Right lobe of liver (tissue), 6 donors: ENCODE data around the gene LGR4. TPM values are rescaled to one million over a fixed set of nuclear protein-coding genes. Genes with fewer than 3 reads are reported as not detected.

ENCODE experiments used
- ATAC-seq, 4 donors: fragments of 200-7000 bp; cut with Tn5 transposase; one replicate each; pipeline ENCODE4 v1.9.1; 2020; ENCODE audit warnings: mild to moderate bottlenecking in 4 of 4, moderate library complexity in 4 of 4
- DNase-seq, 3 donors: peaks; one replicate each; pipeline ENCODE4 v3.0.0-alpha.2; 2020
- H3K27ac ChIP-seq, 3 donors: fragments of 200-600 bp; one replicate each; pipeline ENCODE4 v1.8.0; 2022
- H3K27me3 ChIP-seq, 2 donors: fragments of 200-600 bp; one replicate each; pipeline ENCODE4 v1.8.0; 2022
- H3K36me3 ChIP-seq, 4 donors: fragments of 200-600 bp; sonication (generic) in 1 of 4; one replicate each; pipeline versions ENCODE4 v1.5.1 to v1.8.0; 2017 to 2022; ENCODE audit warnings: control low read depth in 1 of 4
- H3K4me1 ChIP-seq, 4 donors: fragments of 200-600 bp; sonication (generic) in 1 of 4; one replicate each; pipeline versions ENCODE4 v1.5.1 to v1.8.0; 2017 to 2022; ENCODE audit warnings: control low read depth in 1 of 4
- H3K4me3 ChIP-seq, 3 donors: fragments of 200-600 bp; one replicate each; pipeline ENCODE4 v1.8.0; 2022
- H3K9me3 ChIP-seq, 4 donors: fragments of 200-600 bp; sonication (generic) in 1 of 4; one replicate each; pipeline versions ENCODE4 v1.5.1 to v1.8.0; 2017 to 2022; ENCODE audit warnings: control low read depth in 1 of 4
- CTCF ChIP-seq, 4 donors: fragments of 200-600 bp in 3 of 4; fragments of 450-650 bp in 1 of 4; IDR thresholded peaks; one replicate each; pipeline versions ENCODE4 v1.5.1 to v1.8.0; 2016 to 2022; ENCODE audit warnings: antibody characterized with exemption in 4 of 4, mild to moderate bottlenecking in 2 of 4
- POLR2A ChIP-seq: fragments of 450-650 bp; IDR thresholded peaks from one replicate; pipeline ENCODE4 v1.6.1; 2017; ENCODE audit warnings: antibody characterized with exemption, mild to moderate bottlenecking
- WGBS: methylation state at CpG from one replicate; pipeline ENCODE4 v1.1.6; 2018; ENCODE audit warnings: low coverage, low lambda C conversion rate; ENCODE audit not compliant: insufficient coverage; ENCODE audit errors: missing lambda C conversion rate; 5-methylcytosine and 5-hydroxymethylcytosine counted together
- intact Hi-C, 2 donors: fragments of 100-400 bp; cut with DNase I; formaldehyde crosslinking; loops; one replicate each; pipeline versions ENCODE4 v1.11.2 to v1.14.1; 2022
- total RNA-seq, 6 experiments: library from RNA; depleted of rRNA in 2 of 6; stranded (reverse); fragments of >200 nt in 2 of 6; fragmentation: NEBNext Ultra II Directional in 3 of 6; extraction: Animal tissue kit (Norgen Biotek cat#: 25700) in 3 of 6; gene quantifications; one replicate each; pipeline versions ENCODE4 v1.1.0 to v1.2.4, GENCODE V29; 2016 to 2023
- donor health status: DM: no; HTN: yes; CAD: no.
- donor health status: DM: no; HTN: no; CAD: no.
- donor health status: DM: no; HTN: no; CAD: no.
- donor health status: DM: no; HTN: yes; CAD: no.
- donor health status: DM: no; HTN: yes; CAD: no.

LGR4 gene
- total RNA-seq, 6 experiments from 2014 or later = 32.5 to 46.3 (median 44.1) TPM

DNA sequence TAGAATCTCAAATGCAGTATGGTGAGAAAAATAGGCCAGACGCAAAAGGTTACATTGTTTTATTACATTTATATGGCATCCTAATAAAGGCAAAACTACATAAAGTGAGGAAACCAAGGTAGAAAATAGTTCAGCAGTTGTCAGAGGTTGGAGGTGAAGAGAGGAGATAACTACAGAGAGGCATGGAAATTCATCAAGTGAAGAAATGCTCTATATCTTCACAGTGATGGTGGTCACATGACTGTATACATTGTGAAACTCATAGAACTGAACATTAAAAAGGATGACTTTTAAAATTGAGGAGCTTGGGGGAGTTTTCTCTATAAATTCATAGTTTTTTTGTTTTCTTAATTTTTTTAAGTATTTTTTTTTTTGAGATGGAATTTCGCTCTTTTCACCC is 14.4 kb downstream of the LGR4 start:
- no peak for DNase-seq
- H3K27ac ChIP-seq = no peak overlapping the region
- H3K4me1 ChIP-seq = peaks cover 0 to 52% (median 15%) of the 10 kb centered on the region in 4 donors
- H3K36me3 ChIP-seq = no peaks in the 10 kb centered on the region
- intact Hi-C loops = no loop called here
- no peaks in the 10 kb centered on the region for H3K9me3 ChIP-seq
- ATAC-seq = no peak
- H3K27me3 ChIP-seq = no peaks in the 10 kb centered on the region
- 93% methylated on average over 2 of the region's 2 CpGs for WGBS
- TF ChIP-seq CTCF (IDR thresholded peaks at IDR 0.05) (no peak), POLR2A (no peak)
- H3K4me3 ChIP-seq = no peak overlapping the region

DNA sequence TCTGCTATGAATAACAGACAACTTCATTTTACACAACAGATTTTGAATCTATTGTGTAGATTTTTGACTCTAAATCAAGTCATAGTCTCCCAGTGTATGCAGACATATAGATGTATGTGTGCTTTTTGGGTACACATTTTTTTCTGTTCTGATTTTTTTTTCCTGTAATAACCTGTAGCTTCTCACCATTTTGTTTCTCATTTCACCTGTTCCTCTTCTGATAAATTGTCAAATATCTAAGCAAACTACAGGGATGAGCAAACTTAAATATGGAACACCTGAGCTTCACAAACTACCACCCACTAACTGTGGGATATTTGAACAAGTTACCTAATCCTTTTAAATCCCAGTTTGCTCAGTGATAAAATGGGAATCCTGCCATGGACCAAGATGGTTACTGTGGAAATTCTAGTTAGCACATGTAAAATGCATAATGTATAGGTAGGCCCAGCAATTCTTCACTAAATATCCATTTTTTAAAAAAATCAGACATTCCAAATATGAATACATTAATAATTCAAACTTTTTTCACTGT is 15.7 kb downstream of the LGR4 start:
- ATAC-seq (peak; percentile 54 to 72 (median 59)), DNase-seq (no peak)
- Histone ChIP-seq H3K36me3 (no peaks in the 10 kb centered on the region), H3K4me1 (peaks cover 0 to 57% (median 15%) of the 10 kb centered on the region in 4 donors), H3K9me3 (no peaks in the 10 kb centered on the region), H3K27ac (peak overlapping the region; percentile 64 to 77 (median 75)), H3K4me3 (no peak overlapping the region), H3K27me3 (no peaks in the 10 kb centered on the region)
- intact Hi-C loops = no loop called here
- TF ChIP-seq POLR2A = no peak
- no peak for TF ChIP-seq CTCF (IDR thresholded peaks at IDR 0.05)

DNA sequence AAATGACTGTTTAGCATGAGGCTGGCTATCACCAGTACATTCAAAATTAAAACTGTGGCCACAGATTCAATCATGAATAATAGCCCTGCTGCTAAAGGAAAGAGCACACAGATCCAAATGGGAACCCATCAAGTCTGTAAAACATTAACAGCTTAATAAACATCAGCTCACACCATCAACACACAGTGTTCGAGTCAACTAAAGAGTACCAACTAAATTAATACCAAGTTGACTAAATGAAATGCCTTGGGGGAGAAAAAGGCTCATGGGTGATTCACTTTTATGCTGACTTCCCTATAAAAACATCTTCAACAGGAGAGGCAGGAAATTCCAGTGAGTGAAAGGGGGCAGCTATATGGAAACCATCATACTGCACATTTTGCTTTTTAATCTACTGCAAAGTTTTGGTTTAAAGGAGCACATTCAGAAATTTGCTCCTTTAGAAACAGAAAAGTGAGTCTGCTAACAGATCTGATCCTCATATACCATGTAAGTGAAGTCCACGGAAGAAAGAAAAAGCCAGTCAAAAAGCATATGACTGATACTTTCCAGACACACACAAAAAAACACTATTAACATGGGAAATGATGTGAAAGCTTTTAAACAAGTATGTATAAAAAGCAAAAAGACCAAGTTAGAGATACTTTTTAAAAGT is 16.3 kb downstream of the LGR4 start:
- peak; percentile 84 to 93 (median 86) for ATAC-seq
- H3K27ac ChIP-seq = peak overlapping the region; percentile 64 to 77 (median 75)
- peaks cover 0 to 63% (median 17%) of the 10 kb centered on the region in 4 donors for H3K4me1 ChIP-seq
- H3K4me3 ChIP-seq = no peak overlapping the region
- 14% methylated on average over 2 of the region's 2 CpGs for WGBS
- DNase-seq = no peak
- TF ChIP-seq CTCF (IDR thresholded peaks at IDR 0.05) (no peak), POLR2A (no peak)
- no peaks in the 10 kb centered on the region for H3K27me3 ChIP-seq
- intact Hi-C loops = no loop called here
- H3K9me3 ChIP-seq = no peaks in the 10 kb centered on the region
- no peaks in the 10 kb centered on the region for H3K36me3 ChIP-seq

DNA sequence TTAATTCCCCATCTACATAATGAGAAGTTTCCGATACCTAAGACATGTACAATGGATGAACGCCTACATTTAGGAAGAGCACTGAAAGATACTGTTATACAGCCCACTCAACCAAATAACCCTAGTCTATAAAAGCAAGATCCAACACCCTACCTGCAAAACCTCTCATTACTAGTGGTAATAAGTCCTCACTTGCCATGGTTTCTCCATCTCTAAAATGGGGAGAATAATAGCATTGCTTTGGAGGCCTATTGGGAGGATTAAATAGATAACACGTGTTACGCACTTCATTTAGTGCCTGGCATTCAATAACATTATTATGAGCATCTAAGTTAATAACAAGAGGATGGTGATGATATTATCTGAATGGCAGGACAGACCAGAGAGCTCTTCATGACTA is 16.9 kb downstream of the LGR4 start:
- peaks cover 0 to 58% (median 14%) of the 10 kb centered on the region in 4 donors for H3K4me1 ChIP-seq
- H3K27ac ChIP-seq = peak overlapping the region in 2 of 3 donors; percentile 75 to 77
- DNase-seq = no peak
- WGBS = 61% methylated on average over 4 of the region's 4 CpGs
- no peak overlapping the region for H3K4me3 ChIP-seq
- intact Hi-C loops = no loop called here
- no peaks in the 10 kb centered on the region for H3K36me3 ChIP-seq
- TF ChIP-seq CTCF (IDR thresholded peaks at IDR 0.05) = no peak
- no peak for TF ChIP-seq POLR2A
- ATAC-seq = no peak
- no peaks in the 10 kb centered on the region for H3K27me3 ChIP-seq
- H3K9me3 ChIP-seq = no peaks in the 10 kb centered on the region
